Right lobe of liver (tissue), 4 donors: ENCODE measurements around the gene ALOX15.

ENCODE experiments used
- POLR2A ChIP-seq: fragments of 450-650 bp; IDR thresholded peaks from one replicate; pipeline ENCODE4 v1.6.1; 2017; ENCODE audit warnings: antibody characterized with exemption, mild to moderate bottlenecking
- TF ChIP-seq, protein P1 (sequence below), 4 donors: fragments of 200-600 bp in 3 of 4; fragments of 450-650 bp in 1 of 4; IDR thresholded peaks; one replicate each; pipeline versions ENCODE4 v1.5.1 to v1.8.0; 2016 to 2022; ENCODE audit warnings: antibody characterized with exemption in 4 of 4, mild to moderate bottlenecking in 2 of 4
- donor health status: DM: no; HTN: no; CAD: no.
- donor health status: DM: no; HTN: no; CAD: no.
- donor health status: DM: no; HTN: yes; CAD: no.

DNA sequence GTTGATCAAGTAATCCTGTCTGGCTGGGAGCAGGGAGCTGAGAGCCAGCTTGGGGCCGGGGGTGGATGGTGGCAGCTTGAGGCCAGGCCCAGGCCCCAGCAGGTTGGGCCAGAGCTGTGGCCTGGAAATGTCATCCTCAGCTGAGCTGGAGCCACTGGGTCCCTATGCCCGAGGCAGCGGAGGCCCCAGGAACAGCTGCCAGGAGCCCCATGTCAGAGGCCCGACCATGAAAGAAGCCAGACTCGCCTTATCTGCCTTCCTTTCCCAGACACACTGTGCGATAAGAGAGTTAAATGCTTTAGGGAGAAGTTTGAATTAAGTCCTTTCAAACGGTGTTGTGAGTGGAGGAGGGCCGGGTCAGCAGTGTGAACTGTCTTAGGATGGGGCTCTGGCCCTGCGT lies 53.7 kb downstream of the ALOX15 start:
- no peak for TF ChIP-seq POLR2A
- TF ChIP-seq, protein P1, sequence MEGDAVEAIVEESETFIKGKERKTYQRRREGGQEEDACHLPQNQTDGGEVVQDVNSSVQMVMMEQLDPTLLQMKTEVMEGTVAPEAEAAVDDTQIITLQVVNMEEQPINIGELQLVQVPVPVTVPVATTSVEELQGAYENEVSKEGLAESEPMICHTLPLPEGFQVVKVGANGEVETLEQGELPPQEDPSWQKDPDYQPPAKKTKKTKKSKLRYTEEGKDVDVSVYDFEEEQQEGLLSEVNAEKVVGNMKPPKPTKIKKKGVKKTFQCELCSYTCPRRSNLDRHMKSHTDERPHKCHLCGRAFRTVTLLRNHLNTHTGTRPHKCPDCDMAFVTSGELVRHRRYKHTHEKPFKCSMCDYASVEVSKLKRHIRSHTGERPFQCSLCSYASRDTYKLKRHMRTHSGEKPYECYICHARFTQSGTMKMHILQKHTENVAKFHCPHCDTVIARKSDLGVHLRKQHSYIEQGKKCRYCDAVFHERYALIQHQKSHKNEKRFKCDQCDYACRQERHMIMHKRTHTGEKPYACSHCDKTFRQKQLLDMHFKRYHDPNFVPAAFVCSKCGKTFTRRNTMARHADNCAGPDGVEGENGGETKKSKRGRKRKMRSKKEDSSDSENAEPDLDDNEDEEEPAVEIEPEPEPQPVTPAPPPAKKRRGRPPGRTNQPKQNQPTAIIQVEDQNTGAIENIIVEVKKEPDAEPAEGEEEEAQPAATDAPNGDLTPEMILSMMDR (IDR thresholded peaks at IDR 0.05): no peak
